Measurements from ENCODE around the gene ZNF33A.

DNA sequence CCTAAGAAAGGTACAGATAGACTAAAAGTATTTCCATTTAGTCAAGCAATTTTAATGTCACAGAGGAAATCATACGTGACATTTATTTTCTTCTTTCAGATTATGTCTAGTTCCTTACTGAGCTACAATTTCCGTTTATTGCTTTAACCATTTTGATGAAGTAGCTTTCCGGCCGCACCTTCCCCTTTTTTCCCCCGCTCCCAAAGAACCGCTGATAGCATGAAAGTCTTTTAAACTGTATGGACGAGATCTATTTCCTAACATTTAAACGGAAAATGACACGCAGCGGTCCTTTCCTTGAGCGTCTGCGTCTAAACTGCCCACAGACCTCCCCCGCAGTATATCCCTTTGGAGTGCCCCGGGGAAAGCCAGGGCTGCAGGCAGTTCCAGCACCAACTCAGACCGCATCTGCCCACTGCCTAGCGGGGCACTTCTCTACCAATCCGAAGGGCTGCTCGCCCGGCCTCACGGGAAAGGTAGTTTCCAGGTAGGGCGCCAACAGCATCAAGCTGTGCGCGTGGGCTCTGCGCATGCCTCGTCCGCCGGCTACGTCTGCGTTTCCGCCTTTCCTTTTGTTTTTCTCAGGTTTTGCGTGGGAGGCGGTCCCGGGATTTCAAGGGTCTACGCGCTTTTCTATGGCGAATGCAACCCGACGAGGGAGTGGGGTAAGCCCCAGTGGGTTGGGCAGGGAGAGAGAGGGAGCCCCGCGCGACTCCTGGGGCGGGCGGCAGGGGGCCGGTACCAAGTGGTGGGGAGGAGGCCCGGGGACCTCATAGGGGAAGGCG lies at the start of gene ZNF33A:
- TF ChIP-seq, protein P1, sequence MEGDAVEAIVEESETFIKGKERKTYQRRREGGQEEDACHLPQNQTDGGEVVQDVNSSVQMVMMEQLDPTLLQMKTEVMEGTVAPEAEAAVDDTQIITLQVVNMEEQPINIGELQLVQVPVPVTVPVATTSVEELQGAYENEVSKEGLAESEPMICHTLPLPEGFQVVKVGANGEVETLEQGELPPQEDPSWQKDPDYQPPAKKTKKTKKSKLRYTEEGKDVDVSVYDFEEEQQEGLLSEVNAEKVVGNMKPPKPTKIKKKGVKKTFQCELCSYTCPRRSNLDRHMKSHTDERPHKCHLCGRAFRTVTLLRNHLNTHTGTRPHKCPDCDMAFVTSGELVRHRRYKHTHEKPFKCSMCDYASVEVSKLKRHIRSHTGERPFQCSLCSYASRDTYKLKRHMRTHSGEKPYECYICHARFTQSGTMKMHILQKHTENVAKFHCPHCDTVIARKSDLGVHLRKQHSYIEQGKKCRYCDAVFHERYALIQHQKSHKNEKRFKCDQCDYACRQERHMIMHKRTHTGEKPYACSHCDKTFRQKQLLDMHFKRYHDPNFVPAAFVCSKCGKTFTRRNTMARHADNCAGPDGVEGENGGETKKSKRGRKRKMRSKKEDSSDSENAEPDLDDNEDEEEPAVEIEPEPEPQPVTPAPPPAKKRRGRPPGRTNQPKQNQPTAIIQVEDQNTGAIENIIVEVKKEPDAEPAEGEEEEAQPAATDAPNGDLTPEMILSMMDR (IDR thresholded peaks at IDR 0.05; ENCODE audit: low read depth, low read length), result no peak
- TF ChIP-seq MYC (IDR thresholded peaks at IDR 0.05; ENCODE audit: low read depth, low read length) (no peak), MAX (IDR thresholded peaks at IDR 0.05; ENCODE audit: low read depth, low read length) (no peak)
